WTC11 (cell line): ENCODE measurements around the gene CYB561A3. TPM values are rescaled to one million over a fixed set of nuclear protein-coding genes. Genes with fewer than 3 reads are reported as not detected.

Experiments
- ATAC-seq: fragments of 200-7000 bp; cut with Tn5 transposase; 2 replicates; pipeline ENCODE4 v1.10.0; 2021; ENCODE audit warnings: mild to moderate bottlenecking, moderate library complexity
- CTCF ChIA-PET: fragments of 300-600 bp; sonication (Branson Sonifier 250); formaldehyde crosslinking; loops from one replicate; lab custom pipeline; 2021; ENCODE audit warnings: antibody characterized with exemption; lab: Charles Lee
- POLR2A ChIA-PET: fragments of 350-600 bp; sonication (Branson Sonifier 250); formaldehyde crosslinking; loops from one replicate; lab custom pipeline; 2021; ENCODE audit warnings: antibody characterized with exemption; lab: Charles Lee
- DNase-seq: peaks from one replicate; pipeline ENCODE4 v3.0.0; 2021; ENCODE audit warnings: low spot score
- H3K27ac Mint-ChIP-seq: 2 replicates; pipeline ENCODE4 v1.8.0; 2021; ENCODE audit warnings: mixed read lengths
- H3K27me3 Mint-ChIP-seq: 2 replicates; pipeline ENCODE4 v1.8.0; 2021; ENCODE audit warnings: low read depth, mild to moderate bottlenecking, moderate library complexity, mixed read lengths
- H3K36me3 Mint-ChIP-seq: 2 replicates; pipeline ENCODE4 v1.8.0; 2021; ENCODE audit warnings: mixed read lengths
- H3K4me1 Mint-ChIP-seq: 2 replicates; pipeline ENCODE4 v1.8.0; 2022; ENCODE audit warnings: mixed read lengths
- H3K4me3 Mint-ChIP-seq: 2 replicates; pipeline ENCODE4 v1.8.0; 2021; ENCODE audit warnings: mild to moderate bottlenecking, moderate library complexity, mixed read lengths
- H3K9me3 Mint-ChIP-seq: 2 replicates; pipeline ENCODE4 v1.8.0; 2021; ENCODE audit warnings: mixed read lengths
- AR ChIP-seq: fragments of 250-450 bp; sonication (Bioruptor Pico); IDR thresholded peaks from 2 replicates; pipeline ENCODE4 v1.9.0; 2021; ENCODE audit warnings: mild to moderate bottlenecking
- ESRRA ChIP-seq: sonication (generic); formaldehyde crosslinking; IDR thresholded peaks from 2 replicates; pipeline ENCODE4 v1.8.1; 2022; ENCODE audit warnings: mild to moderate bottlenecking, missing genetic modification reagents, borderline replicate concordance
- FOXJ3 ChIP-seq: sonication (generic); formaldehyde crosslinking; IDR thresholded peaks from 2 replicates; pipeline ENCODE4 v1.9.0; 2021; ENCODE audit warnings: missing genetic modification reagents, mild to moderate bottlenecking, borderline replicate concordance
- FOXK1 ChIP-seq: sonication (generic); formaldehyde crosslinking; IDR thresholded peaks from 2 replicates; pipeline ENCODE4 v1.8.0; 2022; ENCODE audit warnings: mild to moderate bottlenecking, moderate library complexity, missing genetic modification reagents
- HMGXB4 ChIP-seq: sonication (generic); formaldehyde crosslinking; IDR thresholded peaks from 2 replicates; pipeline ENCODE4 v1.8.1; 2023; ENCODE audit warnings: mild to moderate bottlenecking, moderate library complexity, missing genetic modification reagents
- IRF2 ChIP-seq: sonication (generic); formaldehyde crosslinking; IDR thresholded peaks from 2 replicates; pipeline ENCODE4 v1.8.0; 2022; ENCODE audit warnings: low read depth, missing genetic modification reagents, borderline replicate concordance
- OVOL2 ChIP-seq: fragments of 250-450 bp; sonication (Bioruptor Pico); IDR thresholded peaks from 2 replicates; pipeline ENCODE4 v1.9.0; 2021; ENCODE audit warnings: mild to moderate bottlenecking, borderline replicate concordance
- PRDM15 ChIP-seq: sonication (generic); formaldehyde crosslinking; IDR thresholded peaks from 2 replicates; pipeline ENCODE4 v1.8.0; 2022; ENCODE audit warnings: missing genetic modification reagents
- PRRX2 ChIP-seq: fragments of 250-450 bp; sonication (Bioruptor Pico); IDR thresholded peaks from 2 replicates; pipeline ENCODE4 v1.8.0; 2021; ENCODE audit warnings: mild to moderate bottlenecking
- RELA ChIP-seq: sonication (generic); formaldehyde crosslinking; IDR thresholded peaks from 2 replicates; pipeline ENCODE4 v1.8.1; 2022; ENCODE audit warnings: missing genetic modification reagents, mild to moderate bottlenecking, borderline replicate concordance
- TCF7 ChIP-seq: sonication (generic); formaldehyde crosslinking; IDR thresholded peaks from 2 replicates; pipeline ENCODE4 v1.8.0; 2022; ENCODE audit warnings: mild to moderate bottlenecking, low read depth, missing genetic modification reagents, moderate library complexity
- TP53 ChIP-seq: sonication (generic); formaldehyde crosslinking; IDR thresholded peaks from 2 replicates; pipeline ENCODE4 v1.8.1; 2023; ENCODE audit warnings: mild to moderate bottlenecking, missing genetic modification reagents
- ZNF416 ChIP-seq: fragments of 250-450 bp; sonication (Bioruptor Pico); IDR thresholded peaks from 2 replicates; pipeline ENCODE4 v1.9.0; 2021; ENCODE audit warnings: mild to moderate bottlenecking, inconsistent platforms
- ZNF425 ChIP-seq: fragments of 250-450 bp; sonication (Bioruptor Pico); conservative IDR thresholded peaks from 2 replicates; pipeline ENCODE4 v1.9.0; 2021; ENCODE audit warnings: mild to moderate bottlenecking
- ZSCAN18 ChIP-seq: fragments of 250-450 bp; sonication (Bioruptor Pico); IDR thresholded peaks from 2 replicates; pipeline ENCODE4 v2.1.2; 2022; ENCODE audit warnings: mild to moderate bottlenecking, moderate library complexity
- total RNA-seq: library from RNA; stranded (reverse); gene quantifications from 3 replicates; pipeline ENCODE4 v1.2.3, GENCODE V29; 2021

CYB561A3 gene
- total RNA-seq, 1 experiment from 2014 or later = 38.8 TPM

- peaks cover 8% of the 10 kb centered on the region for H3K4me1 Mint-ChIP-seq
- H3K36me3 Mint-ChIP-seq = peaks cover 9% of the 10 kb centered on the region
- no peak overlapping the region; the same call in 1 of the 2 replicates for H3K27ac Mint-ChIP-seq
- H3K4me3 Mint-ChIP-seq = no peak overlapping the region
- TF ChIP-seq TCF7 (no peak), FOXK1 (CRISPR knock-in tag) (no peak), RELA (CRISPR knock-in tag) (no peak), OVOL2 (CRISPR knock-in tag) (no peak), TP53 (CRISPR knock-in tag) (no peak), FOXJ3 (no peak), PRRX2 (CRISPR knock-in tag) (no peak)
- ChIA-PET POLR2A (interaction anchor here (1.6 kb wide), 1 partner anchor 9 kb away, joined by 4 read pairs; no protein-coding TSS in a partner anchor), CTCF (interaction anchor here (2.9 to 3.7 kb wide), 2 partner anchors 21 to 28 kb away, joined by 19 to 29 read pairs; no protein-coding TSS in a partner anchor)
- ATAC-seq (no peak), DNase-seq (no peak)
- H3K9me3 Mint-ChIP-seq = no peaks in the 10 kb centered on the region
- H3K27me3 Mint-ChIP-seq = no peaks in the 10 kb centered on the region
These were observed 4.3 kb downstream of the CYB561A3 start for GRCh38 chr11:61357233-61357893.

GRCh38 chr11:61356706-61357105 is 5.0 kb downstream of the CYB561A3 start:
- Mint-ChIP-seq H3K27ac (no peak overlapping the region; the same call in none of the 2 replicates), H3K9me3 (no peaks in the 10 kb centered on the region), H3K27me3 (no peaks in the 10 kb centered on the region)

More at GRCh38 chr11:61356706-61357105, 5.0 kb downstream of the CYB561A3 start:
- no peak for ATAC-seq
- TF ChIP-seq ZNF416 (CRISPR knock-in tag) (no peak), ZNF425 (no peak), FOXK1 (CRISPR knock-in tag) (no peak), AR (CRISPR knock-in tag) (no peak), PRDM15 (CRISPR knock-in tag) (no peak), IRF2 (no peak), HMGXB4 (no peak), ZSCAN18 (CRISPR knock-in tag) (no peak), ESRRA (CRISPR knock-in tag) (no peak)
- ChIA-PET CTCF (interaction anchor here (1.3 to 3.7 kb wide), 3 partner anchors 21 to 36 kb away, joined by 3 to 29 read pairs (median 19); partner anchors contain the start of gene TMEM216), POLR2A (interaction anchor here (0.7 kb wide), 1 partner anchor 230 kb away, joined by 8 read pairs; no protein-coding TSS in a partner anchor)
- H3K36me3 Mint-ChIP-seq = peaks cover 9% of the 10 kb centered on the region
- peaks cover 8% of the 10 kb centered on the region for H3K4me1 Mint-ChIP-seq
- DNase-seq = no peak
- H3K4me3 Mint-ChIP-seq = no peak overlapping the region
